ENCODE data around the gene KAT2A.

Gene KAT2A

DNA sequence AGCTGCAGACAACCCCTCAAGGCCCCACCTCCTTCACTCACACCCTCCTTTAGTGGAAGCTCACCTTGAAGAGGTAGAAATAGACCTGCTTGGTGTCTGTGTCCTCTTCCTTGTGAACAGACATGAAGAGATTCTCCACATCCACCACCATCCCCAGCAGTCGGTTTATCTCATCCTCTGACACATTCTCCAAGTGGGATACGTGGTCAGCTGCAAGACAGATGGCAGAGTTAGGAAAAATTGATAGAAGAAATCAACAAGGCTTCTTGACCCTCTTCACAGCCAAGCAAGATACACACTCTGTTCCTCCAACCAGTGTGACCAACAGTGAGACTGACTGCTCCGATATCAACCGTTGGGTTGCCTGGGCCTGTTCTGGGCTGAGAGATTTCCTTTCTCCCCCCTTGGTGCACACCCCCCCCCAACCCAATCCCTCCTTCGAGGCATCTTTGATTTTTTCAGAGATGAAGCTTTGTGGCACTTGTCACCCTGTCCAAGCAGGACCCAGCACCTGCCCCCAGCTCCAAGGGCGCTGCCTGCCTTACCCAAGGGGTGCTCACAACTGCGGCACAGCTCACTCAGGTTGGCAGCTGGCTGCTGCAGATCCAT lies 902 bp downstream of the KAT2A start:
- POLR2A ChIA-PET, result interaction anchor here (0.6 to 2.3 kb wide), 17 partner anchors 9 to 202 kb away, joined by 3 to 11 read pairs (median 5); partner anchors contain the start of genes ACLY, CNP, DNAJC7 and NKIRAS2
- peak overlapping the region; percentile 56 for H3K4me3 ChIP-seq (ENCODE audit: low read depth, low read length)
- no peak overlapping the region; the same call in 1 of the 2 replicates for H3K27ac ChIP-seq (ENCODE audit: extremely low read depth, low read depth, low read length)
- H3K9me3 ChIP-seq (ENCODE audit: control insufficient read depth, insufficient read depth, low read depth, low read length), result no peaks in the 10 kb centered on the region
- TF ChIP-seq RBAK (tag by site-specific recombination; IDR thresholded peaks at IDR 0.05) (no peak), ZNF791 (tag by site-specific recombination; IDR thresholded peaks at IDR 0.05) (no peak), ZNF221 (tag by site-specific recombination; IDR thresholded peaks at IDR 0.05; ENCODE audit: borderline replicate concordance) (no peak), ZNF585B (tag by site-specific recombination; IDR thresholded peaks at IDR 0.05) (no peak), ZBTB8A (tag by site-specific recombination; IDR thresholded peaks at IDR 0.05) (no peak), ZNF610 (tag by site-specific recombination; IDR thresholded peaks at IDR 0.05; ENCODE audit: borderline replicate concordance) (no peak)
- TF ChIP-seq, protein P1, sequence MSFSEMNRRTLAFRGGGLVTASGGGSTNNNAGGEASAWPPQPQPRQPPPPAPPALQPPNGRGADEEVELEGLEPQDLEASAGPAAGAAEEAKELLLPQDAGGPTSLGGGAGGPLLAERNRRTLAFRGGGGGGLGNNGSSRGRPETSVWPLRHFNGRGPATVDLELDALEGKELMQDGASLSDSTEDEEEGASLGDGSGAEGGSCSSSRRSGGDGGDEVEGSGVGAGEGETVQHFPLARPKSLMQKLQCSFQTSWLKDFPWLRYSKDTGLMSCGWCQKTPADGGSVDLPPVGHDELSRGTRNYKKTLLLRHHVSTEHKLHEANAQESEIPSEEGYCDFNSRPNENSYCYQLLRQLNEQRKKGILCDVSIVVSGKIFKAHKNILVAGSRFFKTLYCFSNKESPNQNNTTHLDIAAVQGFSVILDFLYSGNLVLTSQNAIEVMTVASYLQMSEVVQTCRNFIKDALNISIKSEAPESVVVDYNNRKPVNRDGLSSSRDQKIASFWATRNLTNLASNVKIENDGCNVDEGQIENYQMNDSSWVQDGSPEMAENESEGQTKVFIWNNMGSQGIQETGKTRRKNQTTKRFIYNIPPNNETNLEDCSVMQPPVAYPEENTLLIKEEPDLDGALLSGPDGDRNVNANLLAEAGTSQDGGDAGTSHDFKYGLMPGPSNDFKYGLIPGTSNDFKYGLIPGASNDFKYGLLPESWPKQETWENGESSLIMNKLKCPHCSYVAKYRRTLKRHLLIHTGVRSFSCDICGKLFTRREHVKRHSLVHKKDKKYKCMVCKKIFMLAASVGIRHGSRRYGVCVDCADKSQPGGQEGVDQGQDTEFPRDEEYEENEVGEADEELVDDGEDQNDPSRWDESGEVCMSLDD (tag by site-specific recombination; IDR thresholded peaks at IDR 0.05), result 0 out of 2 replicates have a peak, but pooled peaks have one; percentile 20
- CTCF ChIA-PET, result interaction anchor here (0.6 to 17.1 kb wide), 18 partner anchors 11 to 416 kb away, joined by 3 to 260 read pairs (median 6); partner anchors contain the start of genes CNP, DNAJC7, NAGLU and NKIRAS2
- peaks cover 4% of the 10 kb centered on the region; the same call in 1 of the 2 replicates for H3K4me1 ChIP-seq (ENCODE audit: control insufficient read depth, insufficient read depth, low read length)
- H3K36me3 ChIP-seq (ENCODE audit: control insufficient read depth in 2 of 2, insufficient read depth in 1 of 2, low read length in 2 of 2), result peaks cover 14 to 60% of the 10 kb centered on the region in 2 experiments

DNA sequence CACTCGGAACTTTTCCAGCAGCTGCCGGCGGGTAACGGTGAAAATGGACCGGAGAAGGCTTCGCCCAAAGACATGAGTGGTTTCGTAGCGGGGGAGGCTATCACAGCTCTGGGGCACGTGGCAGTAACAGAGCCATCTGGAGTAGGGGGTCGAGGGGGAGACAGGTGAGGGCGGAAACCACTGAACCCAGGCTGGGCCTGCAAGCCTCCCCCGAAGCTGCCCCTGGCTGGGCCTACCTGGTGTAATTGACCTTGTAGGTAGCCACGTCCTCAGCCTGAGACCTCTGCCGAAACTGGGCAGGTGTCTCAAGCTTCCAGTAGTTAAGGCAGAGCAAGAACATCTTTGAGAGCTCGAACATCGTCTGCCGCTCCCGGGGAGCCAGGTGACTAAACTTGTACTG lies 1.9 kb downstream of the KAT2A start:
- peaks cover 4% of the 10 kb centered on the region; the same call in 1 of the 2 replicates for H3K4me1 ChIP-seq (ENCODE audit: control insufficient read depth, insufficient read depth, low read length)
- ChIA-PET POLR2A (interaction anchor here (0.6 to 1.4 kb wide), 3 partner anchors 13 to 212 kb away, joined by 3 to 8 read pairs (median 4); partner anchors contain the start of gene DNAJC7), CTCF (interaction anchor here (0.6 to 17.1 kb wide), 24 partner anchors 10 to 706 kb away, joined by 3 to 260 read pairs (median 5); partner anchors contain the start of genes CNP, DNAJC7, HSD17B1 and KCNH4)
- H3K4me3 ChIP-seq (ENCODE audit: low read depth, low read length), result no peak overlapping the region
- no peak for TF ChIP-seq ZNF654 (tag by site-specific recombination; IDR thresholded peaks at IDR 0.05; ENCODE audit: low read depth)
- H3K27ac ChIP-seq (ENCODE audit: extremely low read depth, low read depth, low read length), result no peak overlapping the region
- no peaks in the 10 kb centered on the region for H3K9me3 ChIP-seq (ENCODE audit: control insufficient read depth, insufficient read depth, low read depth, low read length)
- H3K36me3 ChIP-seq (ENCODE audit: control insufficient read depth in 2 of 2, insufficient read depth in 1 of 2, low read length in 2 of 2), result peaks cover 9 to 61% of the 10 kb centered on the region in 2 experiments; a peak in 2 of 3 replicates

DNA sequence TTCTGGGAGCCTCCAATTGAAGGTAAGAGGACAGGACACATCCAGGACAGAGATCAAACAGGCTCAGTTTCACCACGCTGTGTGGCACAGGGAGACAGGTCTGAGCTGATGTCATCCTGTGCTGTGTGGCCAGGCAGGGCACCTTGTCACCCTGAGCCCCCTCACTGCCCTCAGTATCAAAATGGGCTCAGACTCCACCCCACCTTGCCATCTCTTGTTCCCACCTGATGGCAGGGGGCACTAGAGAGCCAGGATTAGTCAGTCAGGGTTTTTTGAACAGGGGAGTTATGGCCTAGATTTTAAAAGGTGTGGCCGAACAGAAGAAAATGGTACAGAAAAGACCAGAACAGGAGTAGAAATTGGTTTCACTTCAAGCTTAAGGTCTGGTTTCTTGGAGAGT lies 2.6 kb downstream of the KAT2A start:
- no peak for TF ChIP-seq GLIS1 (tag by site-specific recombination; IDR thresholded peaks at IDR 0.05)
- peak; percentile 51 for TF ChIP-seq ZNF654 (tag by site-specific recombination; IDR thresholded peaks at IDR 0.05; ENCODE audit: low read depth)
- no peak for TF ChIP-seq ZNF146 (tag by site-specific recombination; IDR thresholded peaks at IDR 0.05)
- TF ChIP-seq ZNF701 (tag by site-specific recombination; IDR thresholded peaks at IDR 0.05), result no peak
- TF ChIP-seq, protein P2, sequence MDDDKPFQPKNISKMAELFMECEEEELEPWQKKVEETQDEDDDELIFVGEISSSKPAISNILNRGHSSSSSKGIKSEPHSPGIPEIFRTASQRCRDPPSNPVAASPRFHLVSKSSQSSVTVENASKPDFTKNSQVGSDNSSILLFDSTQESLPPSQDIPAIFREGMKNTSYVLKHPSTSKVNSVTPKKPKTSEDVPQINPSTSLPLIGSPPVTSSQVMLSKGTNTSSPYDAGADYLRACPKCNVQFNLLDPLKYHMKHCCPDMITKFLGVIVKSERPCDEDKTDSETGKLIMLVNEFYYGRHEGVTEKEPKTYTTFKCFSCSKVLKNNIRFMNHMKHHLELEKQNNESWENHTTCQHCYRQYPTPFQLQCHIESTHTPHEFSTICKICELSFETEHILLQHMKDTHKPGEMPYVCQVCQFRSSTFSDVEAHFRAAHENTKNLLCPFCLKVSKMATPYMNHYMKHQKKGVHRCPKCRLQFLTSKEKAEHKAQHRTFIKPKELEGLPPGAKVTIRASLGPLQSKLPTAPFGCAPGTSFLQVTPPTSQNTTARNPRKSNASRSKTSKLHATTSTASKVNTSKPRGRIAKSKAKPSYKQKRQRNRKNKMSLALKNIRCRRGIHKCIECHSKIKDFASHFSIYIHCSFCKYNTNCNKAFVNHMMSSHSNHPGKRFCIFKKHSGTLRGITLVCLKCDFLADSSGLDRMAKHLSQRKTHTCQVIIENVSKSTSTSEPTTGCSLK (tag by site-specific recombination; IDR thresholded peaks at IDR 0.05), result no peak
- no peak for TF ChIP-seq ZNF837 (tag by site-specific recombination; IDR thresholded peaks at IDR 0.05)
- 0 out of 2 replicates have a peak, but pooled peaks have one; percentile 25 for TF ChIP-seq ZNF768 (tag by site-specific recombination; IDR thresholded peaks at IDR 0.05)
- TF ChIP-seq SP7 (tag by site-specific recombination; IDR thresholded peaks at IDR 0.05), result 0 out of 2 replicates have a peak, but pooled peaks have one; percentile 12
- TF ChIP-seq ZNF121 (tag by site-specific recombination; IDR thresholded peaks at IDR 0.05), result no peak
- no peak for TF ChIP-seq SALL2 (tag by site-specific recombination; IDR thresholded peaks at IDR 0.05; ENCODE audit: borderline replicate concordance)
- no peak for TF ChIP-seq ZNF391 (tag by site-specific recombination; IDR thresholded peaks at IDR 0.05; ENCODE audit: borderline replicate concordance, low read depth)
- Histone ChIP-seq H3K9me3 (ENCODE audit: control insufficient read depth, insufficient read depth, low read depth, low read length) (no peaks in the 10 kb centered on the region), H3K4me3 (ENCODE audit: low read depth, low read length) (no peak overlapping the region), H3K4me1 (ENCODE audit: control insufficient read depth, insufficient read depth, low read length) (peaks cover 4% of the 10 kb centered on the region; the same call in 1 of the 2 replicates), H3K27ac (ENCODE audit: extremely low read depth, low read depth, low read length) (no peak overlapping the region), H3K36me3 (ENCODE audit: control insufficient read depth in 2 of 2, insufficient read depth in 1 of 2, low read length in 2 of 2) (peaks cover 9 to 67% of the 10 kb centered on the region in 2 experiments; a peak in 2 of 3 replicates)
- ChIA-PET POLR2A (interaction anchor here (0.5 to 1.1 kb wide), 5 partner anchors 59 to 141 kb away, joined by 3 to 22 read pairs (median 4); no protein-coding TSS in a partner anchor), CTCF (interaction anchor here (0.6 to 17.1 kb wide), 27 partner anchors 11 to 434 kb away, joined by 3 to 260 read pairs (median 4); partner anchors contain the start of genes CNP, DNAJC7, HSD17B1 and KCNH4)
